ENCODE results near the gene DUS2. TPM values are rescaled to one million over a fixed set of nuclear protein-coding genes. Genes with fewer than 3 reads are reported as not detected.

Gene DUS2
- total and polyA plus RNA-seq, 2 of the 8 experiments (the other 6 are each of a cell fraction or from before 2014, with no cell fraction given) = 17.2 to 27.0 TPM

DNA sequence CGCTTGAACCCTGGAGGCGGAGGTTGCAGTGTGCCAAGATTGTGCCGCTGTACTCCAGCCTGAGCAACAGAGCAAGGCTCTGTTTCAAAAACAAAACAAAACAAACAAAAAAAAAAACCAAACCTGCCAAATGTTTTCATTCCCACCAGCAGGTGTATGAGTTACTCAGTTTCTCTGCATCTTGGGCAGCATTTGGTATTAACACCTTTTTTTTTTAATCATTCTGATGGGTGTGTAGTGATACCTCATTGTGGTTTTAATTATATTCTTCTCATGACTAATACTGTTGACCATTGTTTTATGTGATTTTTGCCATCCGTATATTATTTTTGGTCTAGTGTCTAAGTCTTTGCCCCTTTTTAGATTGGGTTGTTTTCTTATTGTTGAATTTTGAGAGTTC is 77.4 kb downstream of the DUS2 start:
- Histone ChIP-seq H2AFZ (ENCODE audit: low read length) (no peak overlapping the region), H4K20me1 (replicated peaks in 1 of 2; ENCODE audit: control insufficient read depth in 1 of 2, insufficient read depth in 2 of 2, low read length in 2 of 2) (peaks cover 6 to 9% of the 10 kb centered on the region in 2 experiments), H3K27me3 (replicated peaks in 1 of 4; ENCODE audit: control insufficient read depth in 3 of 4, extremely low read depth in 1 of 4, insufficient read depth in 3 of 4, low read length in 3 of 4) (no peaks in the 10 kb centered on the region), H2BK5ac (ENCODE audit: low read depth, low read length) (no peak overlapping the region), H3K27ac (ENCODE audit: low read depth, low read length) (no peak overlapping the region), H3K4ac (replicated peaks; ENCODE audit: insufficient read length, low read depth, low read length) (no peak overlapping the region), H4K5ac (ENCODE audit: insufficient read length, low read depth, low read length) (no peak overlapping the region), H3K18ac (ENCODE audit: extremely low read depth, low read length) (no peak overlapping the region), H2BK120ac (replicated peaks; ENCODE audit: low read depth, low read length) (no peak overlapping the region), H3K9ac (replicated peaks in 1 of 4; ENCODE audit: extremely low read depth in 1 of 4, low read depth in 3 of 4, low read length in 3 of 4) (no peak overlapping the region), H2AK5ac (ENCODE audit: low read depth, low read length) (no peak overlapping the region), H3K23me2 (ENCODE audit: low read depth, low read length) (no peaks in the 10 kb centered on the region), H3K79me2 (ENCODE audit: control insufficient read depth in 1 of 2, insufficient read depth in 2 of 2, low read length in 2 of 2) (peaks cover 3 to 90% of the 10 kb centered on the region in 2 experiments; a peak in 3 of 4 replicates), H3K14ac (ENCODE audit: insufficient read length) (no peak overlapping the region), H3K4me3 (ENCODE audit: extremely low read depth in 1 of 4, insufficient read depth in 2 of 4, low read depth in 3 of 4, low read length in 4 of 4) (no peak overlapping the region), H4K8ac (ENCODE audit: extremely low read depth, insufficient read depth, low read length) (no peak overlapping the region), H2BK20ac (ENCODE audit: low read length) (no peak overlapping the region), H3K9me3 (ENCODE audit: insufficient read depth in 2 of 2, low read depth in 1 of 2, low read length in 1 of 2) (no peaks in the 10 kb centered on the region), H3K4me1 (replicated peaks in 1 of 4; ENCODE audit: control insufficient read depth in 3 of 4, insufficient read depth in 4 of 4, low read length in 3 of 4) (peaks cover 0 to 3% (median 0%) of the 10 kb centered on the region in 4 experiments; a peak in 2 of 7 replicates), H2BK15ac (ENCODE audit: low read length) (no peak overlapping the region), H2BK12ac (ENCODE audit: low read depth, low read length) (no peak overlapping the region), H3K23ac (ENCODE audit: insufficient read length) (no peak overlapping the region), H3K4me2 (ENCODE audit: insufficient read depth in 1 of 2, low read depth in 2 of 2, low read length in 2 of 2) (no peak overlapping the region), H3K79me1 (ENCODE audit: low read depth, low read length) (peaks cover 9% of the 10 kb centered on the region; the same call in 1 of the 2 replicates), H4K91ac (replicated peaks; ENCODE audit: insufficient read length, low read length) (no peak overlapping the region), H3K36me3 (ENCODE audit: control insufficient read depth in 2 of 4, insufficient read depth in 4 of 4, low read length in 3 of 4) (no peaks in the 10 kb centered on the region), H3K56ac (replicated peaks; ENCODE audit: insufficient read length, low read depth, low read length) (no peak overlapping the region)
- no peak for FAIRE-seq
- no peak for DNase-seq (ENCODE audit: low read depth in 1 of 2, low spot score in 2 of 2)
- POLR2A ChIA-PET (ENCODE audit: partially characterized antibody) = interaction anchor here (0.6 kb wide), 1 partner anchor 165 kb away, joined by 3 read pairs; no protein-coding TSS in a partner anchor
- CTCF ChIA-PET (ENCODE audit: partially characterized antibody) = interaction anchor here (0.8 to 1.8 kb wide), 3 partner anchors 130 to 229 kb away, joined by 3 to 7 read pairs (median 4); no protein-coding TSS in a partner anchor
- 100% methylated on average over 4 of the region's 4 CpGs; no CpG with 5 or more reads in 1 of the 2 experiments for WGBS, 2 experiments (ENCODE audit: extremely low coverage in 1 of 2, insufficient coverage in 1 of 2, insufficient read length in 1 of 2, insufficient replicate concordance in 2 of 2, low coverage in 1 of 2, low lambda C conversion rate in 2 of 2, missing lambda C conversion rate in 1 of 2)
- TF ChIP-seq SIN3A (conservative IDR thresholded peaks at IDR 0.05 in 1 of 2, IDR thresholded peaks at IDR 0.05 in 1 of 2; ENCODE audit: low read depth in 1 of 2, low read length in 2 of 2) = no peak
- no peak for TF ChIP-seq TBP (IDR thresholded peaks at IDR 0.05; ENCODE audit: low read depth, low read length)
- TF ChIP-seq, protein P1, sequence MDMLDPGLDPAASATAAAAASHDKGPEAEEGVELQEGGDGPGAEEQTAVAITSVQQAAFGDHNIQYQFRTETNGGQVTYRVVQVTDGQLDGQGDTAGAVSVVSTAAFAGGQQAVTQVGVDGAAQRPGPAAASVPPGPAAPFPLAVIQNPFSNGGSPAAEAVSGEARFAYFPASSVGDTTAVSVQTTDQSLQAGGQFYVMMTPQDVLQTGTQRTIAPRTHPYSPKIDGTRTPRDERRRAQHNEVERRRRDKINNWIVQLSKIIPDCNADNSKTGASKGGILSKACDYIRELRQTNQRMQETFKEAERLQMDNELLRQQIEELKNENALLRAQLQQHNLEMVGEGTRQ (IDR thresholded peaks at IDR 0.05; ENCODE audit: low read length) = no peak
- TF ChIP-seq, protein P2, sequence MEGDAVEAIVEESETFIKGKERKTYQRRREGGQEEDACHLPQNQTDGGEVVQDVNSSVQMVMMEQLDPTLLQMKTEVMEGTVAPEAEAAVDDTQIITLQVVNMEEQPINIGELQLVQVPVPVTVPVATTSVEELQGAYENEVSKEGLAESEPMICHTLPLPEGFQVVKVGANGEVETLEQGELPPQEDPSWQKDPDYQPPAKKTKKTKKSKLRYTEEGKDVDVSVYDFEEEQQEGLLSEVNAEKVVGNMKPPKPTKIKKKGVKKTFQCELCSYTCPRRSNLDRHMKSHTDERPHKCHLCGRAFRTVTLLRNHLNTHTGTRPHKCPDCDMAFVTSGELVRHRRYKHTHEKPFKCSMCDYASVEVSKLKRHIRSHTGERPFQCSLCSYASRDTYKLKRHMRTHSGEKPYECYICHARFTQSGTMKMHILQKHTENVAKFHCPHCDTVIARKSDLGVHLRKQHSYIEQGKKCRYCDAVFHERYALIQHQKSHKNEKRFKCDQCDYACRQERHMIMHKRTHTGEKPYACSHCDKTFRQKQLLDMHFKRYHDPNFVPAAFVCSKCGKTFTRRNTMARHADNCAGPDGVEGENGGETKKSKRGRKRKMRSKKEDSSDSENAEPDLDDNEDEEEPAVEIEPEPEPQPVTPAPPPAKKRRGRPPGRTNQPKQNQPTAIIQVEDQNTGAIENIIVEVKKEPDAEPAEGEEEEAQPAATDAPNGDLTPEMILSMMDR (IDR thresholded peaks at IDR 0.05; ENCODE audit: control extremely low read depth in 1 of 3, insufficient read depth in 1 of 3, low read depth in 1 of 3, low read length in 3 of 3) = no peak
- no peak for TF ChIP-seq HDAC2 (IDR thresholded peaks at IDR 0.05; ENCODE audit: borderline replicate concordance in 1 of 2, low read depth in 2 of 2, low read length in 2 of 2)
- no peak for TF ChIP-seq HDAC6 (IDR thresholded peaks at IDR 0.05; ENCODE audit: low read depth, low read length)
- no peak for TF ChIP-seq JUN (IDR thresholded peaks at IDR 0.05; ENCODE audit: low read depth, low read length)
- TF ChIP-seq KDM5A (IDR thresholded peaks at IDR 0.05; ENCODE audit: low read length) = no peak

Data from H1 (cell line).